OCI-LY3 (cell line): ENCODE data around the gene B3GNT4.
"Not testable (repeated sequence)": the region's sequence is repeated elsewhere in the genome, so short reads cannot be mapped to it uniquely, and the experiment has no call there.

Experiments
- H2AFZ ChIP-seq: fragments of 200-600, 300-600 bp; shearing (Covaris generic); 2 replicates; pipeline ENCODE4 v1.6.0; 2014; ENCODE audit warnings: antibody characterized with exemption, low read depth, low read length
- H3K27ac ChIP-seq: fragments of 200-600, 300-600 bp; sonication (generic); 2 replicates; pipeline ENCODE4 v1.5.1; 2014; ENCODE audit warnings: mild to moderate bottlenecking, low read length, moderate library complexity, mixed read lengths
- H3K27me3 ChIP-seq: fragments of 200-600, 300-600 bp; sonication (generic); 2 replicates; pipeline ENCODE4 v1.6.1; 2014; ENCODE audit warnings: low read depth, low read length, mixed read lengths
- H3K36me3 ChIP-seq: fragments of 200-600, 300-600 bp; sonication (generic); replicated peaks from 2 replicates; pipeline ENCODE3; 2014; ENCODE audit warnings: low read depth, low read length, mixed read lengths
- H3K4me1 ChIP-seq: fragments of 300-600, 200-600 bp; sonication (generic); 2 replicates; pipeline ENCODE4 v1.6.1; 2014; ENCODE audit warnings: low read length, mixed read lengths
- H3K4me2 ChIP-seq: fragments of 200-600, 300-600 bp; sonication (generic); 2 replicates; pipeline ENCODE4 v1.6.1; 2014; ENCODE audit warnings: low read length, mixed read lengths
- H3K4me3 ChIP-seq: fragments of 300-600, 200-600 bp; sonication (generic); 2 replicates; pipeline ENCODE4 v1.5.1; 2014; ENCODE audit warnings: antibody characterized with exemption, mild to moderate bottlenecking, low read length, moderate library complexity
- H3K79me2 ChIP-seq: fragments of 300-600, 200-600 bp; shearing (Covaris generic); 2 replicates; pipeline ENCODE4 v1.6.1; 2014; ENCODE audit warnings: mild to moderate bottlenecking, low read length, mixed read lengths
- H3K9ac ChIP-seq: fragments of 300-600, 200-600 bp; shearing (Covaris generic); 2 replicates; pipeline ENCODE4 v1.6.0; 2014; ENCODE audit warnings: mild to moderate bottlenecking, low read length, moderate library complexity
- H3K9me3 ChIP-seq: fragments of 200-600, 300-600 bp; shearing (Covaris generic); 2 replicates; pipeline ENCODE4 v1.6.1; 2014; ENCODE audit warnings: low read length, mixed read lengths; ENCODE audit not compliant: insufficient read depth
- H4K20me1 ChIP-seq: fragments of 200-600, 300-600 bp; sonication (generic); 2 replicates; pipeline ENCODE4 v1.6.1; 2016; ENCODE audit warnings: low read length, mixed read lengths; ENCODE audit not compliant: insufficient read depth
- CTCF ChIP-seq: fragments of 200-600, 300-600 bp; sonication (generic); IDR thresholded peaks from 2 replicates; pipeline ENCODE4 v1.5.1; 2014; ENCODE audit warnings: antibody characterized with exemption, low read length, low read depth
- EZH2phosphoT487 ChIP-seq: fragments of 200-600 bp; shearing (Covaris generic); IDR thresholded peaks from 2 replicates; pipeline ENCODE4 v1.6.1; 2018; ENCODE audit warnings: antibody characterized with exemption, mixed run types, low read depth

Gene B3GNT4

GRCh38 chr12:122172262-122172939 is 31.1 kb upstream of the B3GNT4 start:
- no peak overlapping the region for H3K4me3 ChIP-seq
- H3K27me3 ChIP-seq: peaks cover 22% of the 10 kb centered on the region
- no peak for TF ChIP-seq CTCF
- TF ChIP-seq EZH2phosphoT487: no peak
- no peaks in the 10 kb centered on the region for H4K20me1 ChIP-seq
- no peak overlapping the region for H2AFZ ChIP-seq
- H3K9ac ChIP-seq: no peak overlapping the region
- no peaks in the 10 kb centered on the region for H3K9me3 ChIP-seq
- H3K4me1 ChIP-seq: peaks cover 2% of the 10 kb centered on the region
- H3K36me3 ChIP-seq: no peaks in the 10 kb centered on the region
- no peak overlapping the region for H3K27ac ChIP-seq
- H3K79me2 ChIP-seq: no peaks in the 10 kb centered on the region
- H3K4me2 ChIP-seq: no peak overlapping the region

GRCh38 chr12:122174155-122174845 is 29.2 kb upstream of the B3GNT4 start, which contains the start of gene IL31:
TSS of gene IL31 (minus strand) at chr12:122174221. CDS start at chr12:122174172, 49 bp downstream.
- H3K4me1 ChIP-seq: no peaks in the 10 kb centered on the region
- H3K4me2 ChIP-seq: no peak within 1 kb of the TSS
- H3K9ac ChIP-seq: no peak within 1 kb of the TSS
- no peak within 1 kb of the TSS for H3K4me3 ChIP-seq
- no peaks in the 10 kb centered on the region for H3K36me3 ChIP-seq
- H4K20me1 ChIP-seq: no peaks in the 10 kb centered on the region
- no peak within 1 kb of the TSS for H3K27ac ChIP-seq
- no peak within 1 kb of the TSS for H2AFZ ChIP-seq
- H3K79me2 ChIP-seq: no peaks in the 10 kb centered on the region
- TF ChIP-seq CTCF (no peak), EZH2phosphoT487 (no peak)
- peaks cover 10% of the 10 kb centered on the region; the same call in 1 of the 2 replicates for H3K27me3 ChIP-seq
- no peaks in the 10 kb centered on the region for H3K9me3 ChIP-seq

GRCh38 chr12:122176473-122176872 is 27.0 kb upstream of the B3GNT4 start:
- H3K9ac ChIP-seq, H3K4me2 ChIP-seq, H3K4me1 ChIP-seq, H3K27me3 ChIP-seq, H3K4me3 ChIP-seq, H3K36me3 ChIP-seq, H2AFZ ChIP-seq, H4K20me1 ChIP-seq, H3K9me3 ChIP-seq, H3K79me2 ChIP-seq, H3K27ac ChIP-seq: not testable (repeated sequence)

- Histone ChIP-seq H3K27me3 (no peaks in the 10 kb centered on the region), H3K9me3 (no peaks in the 10 kb centered on the region), H3K36me3 (no peaks in the 10 kb centered on the region), H3K4me3 (peak within 1 kb of the TSS; percentile 83), H4K20me1 (no peaks in the 10 kb centered on the region), H2AFZ (peak within 1 kb of the TSS; percentile 47), H3K4me1 (0 out of 2 replicates have a peak, but pooled peaks cover 3% of the 10 kb centered on the region), H3K79me2 (no peaks in the 10 kb centered on the region), H3K27ac (no peak within 1 kb of the TSS), H3K9ac (peak within 1 kb of the TSS; percentile 47; the same call in 1 of the 2 replicates), H3K4me2 (peak within 1 kb of the TSS; percentile 75)
- TF ChIP-seq EZH2phosphoT487 (no peak), CTCF (no peak)
These were observed 20.5 kb upstream of the B3GNT4 start, which contains the start of gene LRRC43 for GRCh38 chr12:122182887-122183587. TSS of gene LRRC43 (plus strand) at chr12:122183123. CDS start at chr12:122183145, 22 bp downstream.
